Muscle layer of colon (tissue), 2 donors: ENCODE results near the gene RAB9A.
"Not testable (repeated sequence)": the region's sequence is repeated elsewhere in the genome, so short reads cannot be mapped to it uniquely, and the experiment has no call there.

ENCODE experiments used
- H3K27ac ChIP-seq: one replicate; pipeline ENCODE4 v1.7.0; 2013; ENCODE audit warnings: low read depth, mild to moderate bottlenecking, low read length, moderate library complexity
- H3K27me3 ChIP-seq, 2 donors: one replicate each; pipeline ENCODE4 v1.7.0; 2013; ENCODE audit warnings: low read length in 2 of 2, mild to moderate bottlenecking in 2 of 2; ENCODE audit not compliant: insufficient read depth in 2 of 2, control insufficient read depth in 1 of 2
- H3K36me3 ChIP-seq: one replicate; pipeline ENCODE4 v1.7.0; 2013; ENCODE audit warnings: mild to moderate bottlenecking, low read length; ENCODE audit not compliant: insufficient read depth
- H3K4me1 ChIP-seq: one replicate; pipeline ENCODE4 v1.7.0; 2013; ENCODE audit warnings: mild to moderate bottlenecking, low read length; ENCODE audit not compliant: insufficient read depth
- H3K4me3 ChIP-seq, 2 donors: one replicate each; pipeline ENCODE4 v1.7.0; 2013; ENCODE audit warnings: low read length in 2 of 2, low read depth in 1 of 2, mild to moderate bottlenecking in 1 of 2, moderate library complexity in 1 of 2
- H3K9ac ChIP-seq: one replicate; pipeline ENCODE4 v1.7.0; 2013; ENCODE audit warnings: low read length
- H3K9me3 ChIP-seq: one replicate; pipeline ENCODE4 v1.7.0; 2013; ENCODE audit warnings: mild to moderate bottlenecking, low read length
- donor health status: abdominal sarcoma.
- donor health status: Adenocarcinoma of cecum.

The RAB9A gene

GRCh38 chrX:13730523-13730922 is 41.6 kb downstream of the RAB9A start:
- H3K27ac ChIP-seq, H3K9ac ChIP-seq, H3K4me3 ChIP-seq, H3K36me3 ChIP-seq, H3K4me1 ChIP-seq, H3K27me3 ChIP-seq, H3K9me3 ChIP-seq: not testable (repeated sequence)

- Histone ChIP-seq H3K9ac (no peak overlapping the region), H3K4me3 (no peak overlapping the region), H3K27ac (peak overlapping the region; percentile 24), H3K27me3 (no peaks in the 10 kb centered on the region), H3K36me3 (no peaks in the 10 kb centered on the region), H3K9me3 (no peaks in the 10 kb centered on the region), H3K4me1 (peaks cover 5% of the 10 kb centered on the region)
Measured at GRCh38 chrX:13732246-13733067, 43.5 kb downstream of the RAB9A start.

DNA sequence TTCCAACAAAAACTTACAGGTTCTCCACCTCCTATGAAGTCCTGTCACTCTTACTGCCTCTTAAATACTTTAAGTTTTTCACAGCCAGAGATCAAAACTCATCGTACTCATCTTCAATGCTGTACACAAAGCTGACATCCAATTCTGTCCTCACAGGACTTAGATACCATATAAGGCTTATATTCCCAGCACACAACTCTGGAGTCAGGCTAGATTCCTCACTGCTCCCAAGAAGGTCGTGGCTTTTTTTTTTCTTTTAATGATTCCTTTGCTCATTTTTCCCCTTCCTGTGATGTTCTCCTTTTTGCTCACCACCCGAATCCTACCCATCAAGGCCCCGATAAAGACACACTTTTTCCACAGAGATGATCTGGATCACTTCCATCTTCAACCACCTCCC is 44.6 kb downstream of the RAB9A start:
- Histone ChIP-seq H3K4me1 (peaks cover 5% of the 10 kb centered on the region), H3K9me3 (no peaks in the 10 kb centered on the region), H3K4me3 (peak overlapping the region; percentile 54 to 89), H3K27me3 (no peaks in the 10 kb centered on the region), H3K27ac (peak overlapping the region; percentile 50), H3K9ac (peak overlapping the region; percentile 71), H3K36me3 (no peaks in the 10 kb centered on the region)

DNA sequence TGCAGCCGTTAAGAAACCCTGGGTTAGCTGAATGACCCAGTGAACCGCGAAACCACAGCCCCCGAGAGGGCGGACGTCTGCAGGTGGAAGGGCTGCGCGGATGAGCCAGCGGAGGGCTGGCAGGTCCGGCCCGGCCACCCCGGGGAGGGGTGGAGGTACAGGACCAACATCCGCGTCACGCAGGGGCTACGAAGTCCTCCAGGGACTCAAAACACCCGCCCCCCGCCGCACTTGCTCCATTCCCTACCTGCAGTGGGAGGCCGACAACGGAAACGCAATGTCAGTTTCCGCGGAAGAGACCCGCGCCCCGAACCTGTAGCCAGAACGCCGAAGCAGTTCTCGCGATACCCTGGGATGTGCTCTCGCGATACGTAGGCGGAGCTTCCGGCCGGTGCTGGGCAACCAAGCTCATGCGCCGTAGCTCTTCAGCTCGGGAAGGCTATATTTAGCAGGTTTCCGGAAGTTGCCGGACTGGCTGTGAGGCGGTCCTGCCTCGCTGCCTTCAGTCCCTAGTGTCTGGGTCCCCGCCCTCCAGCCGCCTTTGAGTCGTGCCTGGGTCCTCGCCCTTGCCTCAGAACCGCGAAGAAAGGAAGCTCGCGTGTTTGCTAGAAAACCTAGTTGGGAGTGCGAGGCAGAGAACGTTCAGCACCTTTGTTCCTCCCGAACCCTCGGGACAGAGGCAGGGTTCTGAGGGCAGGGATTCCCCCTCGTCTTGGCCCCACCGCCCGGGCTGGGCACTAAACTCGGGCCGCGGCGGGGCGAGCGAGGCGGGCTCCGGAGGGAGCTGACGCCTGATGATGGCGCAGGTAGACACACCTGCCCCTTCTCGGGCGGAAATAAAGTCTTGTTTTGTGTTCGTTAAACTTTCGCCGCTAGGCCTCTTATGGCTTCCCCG is 45.6 kb downstream of the RAB9A start, which contains the start of the genes OFD1 and TRAPPC2:
OFD1 (plus strand) TSS at position 471 of the 895 bp plus-strand sequence; CDS start at position 795, 324 bp downstream.
TRAPPC2 (minus strand) TSS at position 343 of the 895 bp plus-strand sequence. CDS start 14,657 bp downstream, outside the sequence.
- peak within 1 kb of the TSS; percentile 50 for H3K27ac ChIP-seq
- H3K27me3 ChIP-seq, result no peaks in the 10 kb centered on the region
- H3K4me1 ChIP-seq, result peaks cover 5% of the 10 kb centered on the region
- H3K9me3 ChIP-seq, result no peaks in the 10 kb centered on the region
- peak within 1 kb of the TSS; percentile 71 for H3K9ac ChIP-seq
- no peaks in the 10 kb centered on the region for H3K36me3 ChIP-seq
- peak within 1 kb of the TSS; percentile 54 to 89 for H3K4me3 ChIP-seq

GRCh38 chrX:13741695-13742094 is 52.8 kb downstream of the RAB9A start:
- Histone ChIP-seq H3K4me3 (no peak overlapping the region), H3K27ac (no peak overlapping the region), H3K36me3 (no peaks in the 10 kb centered on the region), H3K9me3 (no peaks in the 10 kb centered on the region), H3K27me3 (no peaks in the 10 kb centered on the region), H3K9ac (no peak overlapping the region), H3K4me1 (no peaks in the 10 kb centered on the region)

DNA sequence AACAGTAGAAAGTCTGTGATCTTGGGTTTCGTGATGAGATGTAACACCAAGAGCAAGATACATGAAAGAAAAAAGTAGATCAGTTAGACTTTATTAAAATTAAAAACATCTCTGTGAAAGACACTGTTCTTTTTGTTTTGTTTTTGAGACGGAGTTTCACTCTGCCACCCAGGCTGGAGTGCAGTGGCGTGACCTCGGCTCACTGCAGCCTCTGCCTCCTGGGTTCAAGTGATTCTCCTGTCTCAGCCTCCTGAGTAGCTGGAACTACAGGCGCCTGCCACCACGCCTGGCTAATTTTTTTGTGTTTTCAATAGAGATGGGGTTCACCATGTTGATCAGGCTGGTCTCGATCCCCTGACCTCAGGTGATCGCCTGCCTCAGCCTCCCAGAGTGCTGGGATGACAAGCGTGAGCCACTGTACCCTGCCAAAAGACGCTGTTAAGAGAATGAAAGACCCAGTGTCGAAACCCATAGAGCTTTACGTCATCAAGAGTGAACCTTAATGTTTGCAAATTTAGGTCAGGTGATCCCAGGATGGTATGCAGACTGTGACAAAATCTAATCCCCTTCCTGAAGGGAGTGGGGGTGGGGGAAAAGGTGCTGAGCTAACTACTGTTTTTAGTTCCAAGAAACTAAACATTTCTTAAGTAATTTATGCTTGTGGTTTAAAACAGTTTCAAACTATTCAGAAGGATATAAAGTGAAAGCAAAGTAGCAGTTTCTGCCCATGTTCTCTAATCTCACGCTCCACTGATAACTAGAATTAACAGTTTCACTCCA is 53.7 kb downstream of the RAB9A start:
- H3K4me1 ChIP-seq, result no peaks in the 10 kb centered on the region
- H3K36me3 ChIP-seq, result no peaks in the 10 kb centered on the region
- no peak overlapping the region for H3K27ac ChIP-seq
- H3K9ac ChIP-seq, result no peak overlapping the region
- no peak overlapping the region for H3K4me3 ChIP-seq
- H3K9me3 ChIP-seq, result no peaks in the 10 kb centered on the region
- no peaks in the 10 kb centered on the region for H3K27me3 ChIP-seq

DNA sequence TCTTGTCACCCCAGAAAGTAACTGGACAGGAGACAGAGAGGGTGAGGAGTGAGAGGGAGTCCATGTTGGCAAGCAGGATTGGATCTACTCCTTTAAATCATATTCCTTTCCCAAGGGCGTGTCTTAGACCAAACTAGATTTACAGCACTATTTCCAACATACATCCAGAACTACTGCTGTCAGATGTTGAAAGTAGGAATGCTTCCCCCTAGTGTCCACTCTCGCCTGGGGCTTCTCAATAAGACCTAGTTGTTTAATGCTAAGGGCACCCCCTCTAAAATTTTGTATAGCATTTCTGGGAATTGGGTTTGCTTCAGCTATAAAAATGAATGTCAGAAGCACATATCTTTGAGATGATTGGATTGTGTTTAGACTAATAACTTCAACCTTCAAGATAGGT is 58.9 kb downstream of the RAB9A start:
- Histone ChIP-seq H3K36me3 (peaks cover 6% of the 10 kb centered on the region), H3K9ac (no peak overlapping the region), H3K9me3 (no peaks in the 10 kb centered on the region), H3K27me3 (no peaks in the 10 kb centered on the region), H3K27ac (no peak overlapping the region), H3K4me1 (no peaks in the 10 kb centered on the region), H3K4me3 (no peak overlapping the region)

DNA sequence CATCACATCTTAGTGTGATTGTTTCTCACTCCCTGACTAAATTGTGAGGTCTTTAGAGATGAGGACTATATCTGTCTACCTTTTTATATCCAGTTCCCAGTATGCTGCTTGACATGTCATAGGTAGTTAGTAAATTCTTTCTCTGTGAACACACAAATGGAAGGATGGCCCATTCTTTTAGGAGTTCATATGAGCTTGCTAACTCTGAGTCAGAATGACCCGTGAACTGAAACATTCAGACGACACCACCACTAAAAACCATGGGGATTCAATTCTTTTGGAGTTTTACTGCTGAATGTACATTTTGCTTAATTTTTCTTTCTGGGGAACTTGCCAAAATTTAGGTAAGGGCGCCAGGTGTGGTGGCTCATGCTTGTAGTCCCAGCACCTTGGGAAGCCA is 59.6 kb downstream of the RAB9A start:
- Histone ChIP-seq H3K27ac (no peak overlapping the region), H3K9me3 (no peaks in the 10 kb centered on the region), H3K36me3 (peaks cover 6% of the 10 kb centered on the region), H3K9ac (no peak overlapping the region), H3K27me3 (no peaks in the 10 kb centered on the region), H3K4me3 (no peak overlapping the region), H3K4me1 (no peaks in the 10 kb centered on the region)

- Histone ChIP-seq H3K4me3 (no peak overlapping the region), H3K27me3 (no peaks in the 10 kb centered on the region), H3K9ac (no peak overlapping the region), H3K4me1 (no peaks in the 10 kb centered on the region), H3K36me3 (peaks cover 6% of the 10 kb centered on the region), H3K9me3 (no peaks in the 10 kb centered on the region), H3K27ac (no peak overlapping the region)
Measured at GRCh38 chrX:13750204-13750603, 61.3 kb downstream of the RAB9A start.

DNA sequence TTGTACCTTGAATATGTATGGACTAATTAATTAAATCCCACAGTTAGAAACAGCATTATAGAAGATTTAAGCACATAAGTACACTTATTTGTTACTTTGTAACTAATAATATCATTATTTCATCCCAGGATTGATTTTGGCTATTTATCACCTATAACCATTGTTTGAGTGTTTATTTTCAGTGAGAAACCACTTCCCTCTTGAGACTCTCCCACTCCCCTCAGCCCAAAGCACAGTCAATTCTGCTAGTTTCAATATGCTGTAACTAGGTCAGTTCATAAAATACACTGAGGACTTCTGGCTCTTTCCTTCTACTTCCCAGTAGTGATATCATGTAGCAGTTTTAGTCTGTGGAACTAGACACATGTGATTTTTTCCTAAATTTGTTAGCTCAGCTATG is 61.9 kb downstream of the RAB9A start:
- H3K9ac ChIP-seq, result no peak overlapping the region
- no peak overlapping the region for H3K4me3 ChIP-seq
- no peak overlapping the region for H3K27ac ChIP-seq
- H3K4me1 ChIP-seq, result no peaks in the 10 kb centered on the region
- no peaks in the 10 kb centered on the region for H3K9me3 ChIP-seq
- peaks cover 6% of the 10 kb centered on the region for H3K36me3 ChIP-seq
- no peaks in the 10 kb centered on the region for H3K27me3 ChIP-seq

DNA sequence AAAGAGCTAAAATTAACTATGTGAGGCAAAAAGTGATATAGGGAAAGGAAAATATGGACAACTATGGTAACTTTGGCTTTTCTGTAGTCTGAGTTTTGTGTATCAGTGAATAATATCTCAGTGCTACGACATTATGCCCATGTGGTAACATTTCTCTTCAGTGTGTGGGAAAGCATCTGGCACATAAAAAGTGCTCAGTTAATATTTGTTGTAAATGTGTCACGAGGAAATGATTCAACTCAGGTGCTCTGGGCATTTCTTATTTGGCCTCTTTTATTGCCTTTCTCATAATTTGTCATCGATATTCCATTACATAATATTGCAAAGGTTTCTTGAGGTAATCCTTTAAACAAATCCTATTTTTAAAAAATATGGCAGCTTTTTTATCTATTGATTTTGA is 63.2 kb downstream of the RAB9A start:
- no peak overlapping the region for H3K9ac ChIP-seq
- H3K36me3 ChIP-seq, result peaks cover 6% of the 10 kb centered on the region
- H3K27ac ChIP-seq, result no peak overlapping the region
- H3K4me3 ChIP-seq, result no peak overlapping the region
- H3K9me3 ChIP-seq, result no peaks in the 10 kb centered on the region
- H3K27me3 ChIP-seq, result no peaks in the 10 kb centered on the region
- peaks cover 4% of the 10 kb centered on the region for H3K4me1 ChIP-seq
